ENCODE measurements around the gene ODF2L. TPM values are rescaled to one million over a fixed set of nuclear protein-coding genes. Genes with fewer than 3 reads are reported as not detected.

The ODF2L gene
- 10.2 and 15.7 TPM in 2 replicates for total RNA-seq (2014; rRNA removed; shearing (Covaris generic); ENCODE audit: low replicate concordance)

GRCh38 chr1:86395751-86396497 lies at the start of gene ODF2L:
TSS of gene ODF2L (minus strand) at chr1:86396323. CDS start at chr1:86387027, 9,296 bp downstream.
- in situ Hi-C loops (cut with HindIII; ENCODE audit: low pct_unique_long_range_greater_than_20kb, low sequenced_read_pairs): no loop called here
- DNase-seq (ENCODE audit: low read depth): peak; percentile 87

- in situ Hi-C loops (cut with HindIII; ENCODE audit: low pct_unique_long_range_greater_than_20kb, low sequenced_read_pairs): no loop called here
- no peak for DNase-seq (ENCODE audit: low read depth)
Measured at GRCh38 chr1:86445919-86446318, 49.8 kb upstream of the ODF2L start.

GRCh38 chr1:86441997-86442396 lies 45.9 kb upstream of the ODF2L start:
- in situ Hi-C loops (cut with HindIII; ENCODE audit: low pct_unique_long_range_greater_than_20kb, low sequenced_read_pairs): no loop called here

GRCh38 chr1:86441581-86441980 lies 45.5 kb upstream of the ODF2L start:
- no peak for DNase-seq (ENCODE audit: low read depth)
- in situ Hi-C loops (cut with HindIII; ENCODE audit: low pct_unique_long_range_greater_than_20kb, low sequenced_read_pairs): no loop called here

More at GRCh38 chr1:86441997-86442396, 45.9 kb upstream of the ODF2L start:
- DNase-seq (ENCODE audit: low read depth): no peak

GRCh38 chr1:86436041-86436440 lies 39.9 kb upstream of the ODF2L start:
- in situ Hi-C loops (cut with HindIII; ENCODE audit: low pct_unique_long_range_greater_than_20kb, low sequenced_read_pairs): no loop called here
- DNase-seq (ENCODE audit: low read depth): no peak

GRCh38 chr1:86435327-86435726 lies 39.2 kb upstream of the ODF2L start:
- DNase-seq (ENCODE audit: low read depth): no peak
- in situ Hi-C loops (cut with HindIII; ENCODE audit: low pct_unique_long_range_greater_than_20kb, low sequenced_read_pairs): no loop called here

- DNase-seq (ENCODE audit: low read depth): no peak
- in situ Hi-C loops (cut with HindIII; ENCODE audit: low pct_unique_long_range_greater_than_20kb, low sequenced_read_pairs): no loop called here
Measured at GRCh38 chr1:86434059-86434458, 37.9 kb upstream of the ODF2L start.

GRCh38 chr1:86430376-86430775 lies 34.3 kb upstream of the ODF2L start:
- no peak for DNase-seq (ENCODE audit: low read depth)
- in situ Hi-C loops (cut with HindIII; ENCODE audit: low pct_unique_long_range_greater_than_20kb, low sequenced_read_pairs): no loop called here

GRCh38 chr1:86429835-86430234 lies 33.7 kb upstream of the ODF2L start:
- DNase-seq (ENCODE audit: low read depth): no peak
- in situ Hi-C loops (cut with HindIII; ENCODE audit: low pct_unique_long_range_greater_than_20kb, low sequenced_read_pairs): no loop called here

GRCh38 chr1:86429122-86429725 lies 33.1 kb upstream of the ODF2L start:
- no peak for DNase-seq (ENCODE audit: low read depth)
- in situ Hi-C loops (cut with HindIII; ENCODE audit: low pct_unique_long_range_greater_than_20kb, low sequenced_read_pairs): no loop called here

- in situ Hi-C loops (cut with HindIII; ENCODE audit: low pct_unique_long_range_greater_than_20kb, low sequenced_read_pairs): no loop called here
- DNase-seq (ENCODE audit: low read depth): no peak
Measured at GRCh38 chr1:86423873-86424272, 27.8 kb upstream of the ODF2L start, which contains the start of gene CLCA2. TSS of gene CLCA2 (plus strand) at chr1:86424171. CDS start at chr1:86424248, 77 bp downstream.

- in situ Hi-C loops (cut with HindIII; ENCODE audit: low pct_unique_long_range_greater_than_20kb, low sequenced_read_pairs): no loop called here
- DNase-seq (ENCODE audit: low read depth): no peak
Measured at GRCh38 chr1:86423473-86423872, 27.4 kb upstream of the ODF2L start.

- no peak for DNase-seq (ENCODE audit: low read depth)
- in situ Hi-C loops (cut with HindIII; ENCODE audit: low pct_unique_long_range_greater_than_20kb, low sequenced_read_pairs): no loop called here
Measured at GRCh38 chr1:86421601-86422280, 25.6 kb upstream of the ODF2L start.

GRCh38 chr1:86419277-86419903 lies 23.3 kb upstream of the ODF2L start:
- in situ Hi-C loops (cut with HindIII; ENCODE audit: low pct_unique_long_range_greater_than_20kb, low sequenced_read_pairs): no loop called here
- DNase-seq (ENCODE audit: low read depth): peak; percentile 13

- in situ Hi-C loops (cut with HindIII; ENCODE audit: low pct_unique_long_range_greater_than_20kb, low sequenced_read_pairs): no loop called here
- DNase-seq (ENCODE audit: low read depth): peak; percentile 26
Measured at GRCh38 chr1:86416343-86416742, 20.2 kb upstream of the ODF2L start.

- in situ Hi-C loops (cut with HindIII; ENCODE audit: low pct_unique_long_range_greater_than_20kb, low sequenced_read_pairs): no loop called here
Measured at GRCh38 chr1:86410879-86411278, 14.8 kb upstream of the ODF2L start.

GRCh38 chr1:86409416-86410021 lies 13.4 kb upstream of the ODF2L start:
- in situ Hi-C loops (cut with HindIII; ENCODE audit: low pct_unique_long_range_greater_than_20kb, low sequenced_read_pairs): no loop called here
- DNase-seq (ENCODE audit: low read depth): no peak

More at GRCh38 chr1:86410879-86411278, 14.8 kb upstream of the ODF2L start:
- no peak for DNase-seq (ENCODE audit: low read depth)

- in situ Hi-C loops (cut with HindIII; ENCODE audit: low pct_unique_long_range_greater_than_20kb, low sequenced_read_pairs): no loop called here
- no peak for DNase-seq (ENCODE audit: low read depth)
Measured at GRCh38 chr1:86396498-86396890, 371 bp upstream of the ODF2L start.
